HG02642 (cell line): ENCODE data around the gene ALPP.
"Not testable (repeated sequence)": the region's sequence is repeated elsewhere in the genome, so short reads cannot be mapped to it uniquely, and the experiment has no call there.

Experiments
- ATAC-seq: cut with Tn5 transposase; IDR thresholded peaks from one replicate; pipeline ENCODE4 v1.9.1; 2021; ENCODE audit warnings: mild to moderate bottlenecking; ENCODE audit not compliant: unreplicated experiment, poor library complexity

Gene ALPP

GRCh38 chr2:232378735-232379151 is at the start of gene ALPP:
Gene ALPP, plus strand, starts transcription at chr2:232378751. Its CDS starts 52 bp downstream, at chr2:232378803.
- not testable (repeated sequence) for ATAC-seq

- ATAC-seq, result no peak
Measured at GRCh38 chr2:232329716-232330067, 48.9 kb upstream of the ALPP start.

GRCh38 chr2:232330068-232330999 is 48.2 kb upstream of the ALPP start:
- ATAC-seq, result no peak

- ATAC-seq, result not testable (repeated sequence)
Measured at GRCh38 chr2:232331061-232331460, 47.5 kb upstream of the ALPP start.

- ATAC-seq, result not testable (repeated sequence)
Measured at GRCh38 chr2:232331641-232332040, 46.9 kb upstream of the ALPP start.

GRCh38 chr2:232332244-232332939 is 46.2 kb upstream of the ALPP start:
- ATAC-seq, result not testable (repeated sequence)

- no peak for ATAC-seq
Measured at GRCh38 chr2:232332940-232333259, 45.7 kb upstream of the ALPP start.

- ATAC-seq, result no peak
Measured at GRCh38 chr2:232333361-232334135, 45.0 kb upstream of the ALPP start.

GRCh38 chr2:232334136-232334884 is 44.2 kb upstream of the ALPP start:
- not testable (repeated sequence) for ATAC-seq

- ATAC-seq, result not testable (repeated sequence)
Measured at GRCh38 chr2:232334885-232335205, 43.7 kb upstream of the ALPP start.

- ATAC-seq, result not testable (repeated sequence)
Measured at GRCh38 chr2:232335206-232335858, 43.2 kb upstream of the ALPP start.

- ATAC-seq, result no peak
Measured at GRCh38 chr2:232335859-232336215, 42.7 kb upstream of the ALPP start.

GRCh38 chr2:232336241-232336736 is 42.3 kb upstream of the ALPP start:
- ATAC-seq, result no peak

GRCh38 chr2:232336981-232337720 is 41.4 kb upstream of the ALPP start:
- no peak for ATAC-seq

- ATAC-seq, result not testable (repeated sequence)
Measured at GRCh38 chr2:232338094-232338758, 40.3 kb upstream of the ALPP start.

GRCh38 chr2:232338759-232339106 is 39.8 kb upstream of the ALPP start:
- ATAC-seq, result no peak

- no peak for ATAC-seq
Measured at GRCh38 chr2:232339121-232340081, 39.1 kb upstream of the ALPP start.
